ENCODE measurements around the gene DHRS12. TPM values are rescaled to one million over a fixed set of nuclear protein-coding genes. Genes with fewer than 3 reads are reported as not detected.

Gene DHRS12
- total RNA-seq, 6 experiments from 2014 or later, result 10.2 to 17.6 (median 12.4) TPM

DNA sequence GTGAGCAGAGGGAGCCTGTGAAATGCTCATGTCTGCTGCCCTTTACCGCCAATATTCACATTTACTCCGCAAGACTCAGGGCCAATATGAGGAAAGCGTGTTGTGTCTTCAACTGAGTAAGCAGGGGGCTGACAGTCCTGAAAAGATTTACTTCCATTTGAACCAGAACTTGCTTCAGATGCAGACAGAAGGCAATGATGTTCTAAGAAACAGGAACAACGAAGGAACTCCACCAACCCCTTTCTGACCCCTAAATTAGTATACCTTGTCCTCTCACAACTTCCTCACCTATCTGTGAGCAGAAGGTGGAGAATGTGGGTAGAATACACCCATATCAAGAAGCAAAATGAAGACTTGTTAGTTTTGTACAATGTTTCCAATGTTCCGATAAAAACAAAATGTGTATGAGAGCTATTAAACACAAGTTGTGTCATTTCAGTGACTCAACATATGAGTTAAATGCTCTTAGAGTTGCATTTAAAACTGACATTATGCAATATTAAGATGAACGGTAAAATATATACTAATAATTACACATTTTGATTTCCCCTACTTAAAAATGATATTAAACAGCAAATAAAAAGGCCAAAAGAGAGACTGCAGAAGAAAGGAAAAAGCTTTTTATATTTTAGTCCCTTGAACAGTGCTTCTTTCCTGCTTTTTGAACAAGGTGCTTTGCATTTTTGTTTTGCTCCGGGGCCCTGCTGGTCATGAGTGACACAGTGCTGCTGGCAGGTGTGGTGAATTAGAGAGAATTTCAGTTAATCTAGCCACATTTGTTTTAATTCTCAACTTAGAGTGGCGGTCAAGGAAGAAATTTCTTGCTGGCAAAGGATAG is 25.0 kb upstream of the DHRS12 start:
- intact Hi-C loops (cut with DNase I), result no loop called here
- no peak overlapping the region for H3K4me3 ChIP-seq
- ATAC-seq (no peak), DNase-seq (no peak)
- no peak overlapping the region for H3K27ac ChIP-seq
- no peaks in the 10 kb centered on the region for H3K36me3 ChIP-seq
- TF ChIP-seq, protein P1, sequence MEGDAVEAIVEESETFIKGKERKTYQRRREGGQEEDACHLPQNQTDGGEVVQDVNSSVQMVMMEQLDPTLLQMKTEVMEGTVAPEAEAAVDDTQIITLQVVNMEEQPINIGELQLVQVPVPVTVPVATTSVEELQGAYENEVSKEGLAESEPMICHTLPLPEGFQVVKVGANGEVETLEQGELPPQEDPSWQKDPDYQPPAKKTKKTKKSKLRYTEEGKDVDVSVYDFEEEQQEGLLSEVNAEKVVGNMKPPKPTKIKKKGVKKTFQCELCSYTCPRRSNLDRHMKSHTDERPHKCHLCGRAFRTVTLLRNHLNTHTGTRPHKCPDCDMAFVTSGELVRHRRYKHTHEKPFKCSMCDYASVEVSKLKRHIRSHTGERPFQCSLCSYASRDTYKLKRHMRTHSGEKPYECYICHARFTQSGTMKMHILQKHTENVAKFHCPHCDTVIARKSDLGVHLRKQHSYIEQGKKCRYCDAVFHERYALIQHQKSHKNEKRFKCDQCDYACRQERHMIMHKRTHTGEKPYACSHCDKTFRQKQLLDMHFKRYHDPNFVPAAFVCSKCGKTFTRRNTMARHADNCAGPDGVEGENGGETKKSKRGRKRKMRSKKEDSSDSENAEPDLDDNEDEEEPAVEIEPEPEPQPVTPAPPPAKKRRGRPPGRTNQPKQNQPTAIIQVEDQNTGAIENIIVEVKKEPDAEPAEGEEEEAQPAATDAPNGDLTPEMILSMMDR (IDR thresholded peaks at IDR 0.05), result no peak
- TF ChIP-seq POLR2A (IDR thresholded peaks at IDR 0.05), result no peak
- WGBS (ENCODE audit: insufficient coverage, low coverage, low lambda C conversion rate, missing lambda C conversion rate), result 72% methylated on average over 8 of the region's 8 CpGs
- H3K9me3 ChIP-seq, result no peaks in the 10 kb centered on the region
- H3K4me1 ChIP-seq, result no peaks in the 10 kb centered on the region
- no peaks in the 10 kb centered on the region for H3K27me3 ChIP-seq

DNA sequence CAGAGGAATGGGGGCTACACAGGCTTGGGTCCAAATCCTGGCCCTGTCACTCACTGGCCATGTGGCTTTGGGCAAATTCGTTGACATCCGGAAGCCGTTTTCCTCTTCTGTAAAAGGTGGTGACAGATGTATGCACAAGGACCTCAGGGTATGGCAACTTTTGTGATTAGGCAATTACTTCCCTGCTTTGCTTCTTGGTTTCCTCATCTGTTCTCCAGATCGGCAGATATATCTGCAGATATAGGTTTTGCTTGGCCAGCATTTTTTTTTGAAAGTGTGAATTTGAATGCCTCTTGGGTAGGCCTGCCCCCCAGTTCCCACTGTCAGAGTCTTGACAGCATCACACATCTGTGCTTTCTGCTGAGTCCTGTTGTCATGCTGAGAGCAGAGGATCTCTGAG is 23.3 kb upstream of the DHRS12 start:
- DNase-seq, result no peak
- no peaks in the 10 kb centered on the region for H3K36me3 ChIP-seq
- intact Hi-C loops (cut with DNase I), result no loop called here
- H3K27me3 ChIP-seq, result no peaks in the 10 kb centered on the region
- H3K4me1 ChIP-seq, result no peaks in the 10 kb centered on the region
- no peak overlapping the region for H3K4me3 ChIP-seq
- H3K9me3 ChIP-seq, result no peaks in the 10 kb centered on the region
- H3K27ac ChIP-seq, result no peak overlapping the region
- WGBS (ENCODE audit: insufficient coverage, low coverage, low lambda C conversion rate, missing lambda C conversion rate), result 70% methylated on average over 4 of the region's 4 CpGs
- TF ChIP-seq, protein P1 (IDR thresholded peaks at IDR 0.05), result no peak
- no peak for TF ChIP-seq POLR2A (IDR thresholded peaks at IDR 0.05)
- no peak for ATAC-seq

DNA sequence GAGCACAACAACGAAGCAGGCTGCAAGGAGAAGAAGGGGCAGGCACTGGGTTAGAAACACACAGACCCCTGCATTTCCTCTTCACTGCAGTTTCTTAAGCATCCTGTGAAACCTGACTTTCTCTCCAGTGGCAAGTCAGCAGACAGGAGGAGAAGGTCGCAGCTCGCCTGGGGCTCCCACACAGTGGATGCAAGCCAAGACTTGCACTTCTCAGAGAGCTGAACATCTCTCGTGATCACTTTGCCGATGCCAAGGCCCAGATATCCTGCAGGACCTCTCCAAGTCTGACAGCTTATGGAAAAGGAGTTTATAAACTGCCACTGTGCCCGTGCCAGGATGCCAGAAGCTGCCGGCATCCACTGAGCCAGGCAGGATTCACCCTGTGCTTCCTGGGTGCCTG is 22.6 kb upstream of the DHRS12 start:
- 60% methylated on average over 1 of the region's 7 CpGs for WGBS (ENCODE audit: insufficient coverage, low coverage, low lambda C conversion rate, missing lambda C conversion rate)
- H3K4me1 ChIP-seq, result no peaks in the 10 kb centered on the region
- H3K27me3 ChIP-seq, result no peaks in the 10 kb centered on the region
- intact Hi-C loops (cut with DNase I), result no loop called here
- no peaks in the 10 kb centered on the region for H3K9me3 ChIP-seq
- no peaks in the 10 kb centered on the region for H3K36me3 ChIP-seq
- no peak for ATAC-seq
- H3K4me3 ChIP-seq, result no peak overlapping the region
- H3K27ac ChIP-seq, result no peak overlapping the region
- no peak for DNase-seq
- no peak for TF ChIP-seq POLR2A (IDR thresholded peaks at IDR 0.05)
- TF ChIP-seq, protein P1 (IDR thresholded peaks at IDR 0.05), result no peak

DNA sequence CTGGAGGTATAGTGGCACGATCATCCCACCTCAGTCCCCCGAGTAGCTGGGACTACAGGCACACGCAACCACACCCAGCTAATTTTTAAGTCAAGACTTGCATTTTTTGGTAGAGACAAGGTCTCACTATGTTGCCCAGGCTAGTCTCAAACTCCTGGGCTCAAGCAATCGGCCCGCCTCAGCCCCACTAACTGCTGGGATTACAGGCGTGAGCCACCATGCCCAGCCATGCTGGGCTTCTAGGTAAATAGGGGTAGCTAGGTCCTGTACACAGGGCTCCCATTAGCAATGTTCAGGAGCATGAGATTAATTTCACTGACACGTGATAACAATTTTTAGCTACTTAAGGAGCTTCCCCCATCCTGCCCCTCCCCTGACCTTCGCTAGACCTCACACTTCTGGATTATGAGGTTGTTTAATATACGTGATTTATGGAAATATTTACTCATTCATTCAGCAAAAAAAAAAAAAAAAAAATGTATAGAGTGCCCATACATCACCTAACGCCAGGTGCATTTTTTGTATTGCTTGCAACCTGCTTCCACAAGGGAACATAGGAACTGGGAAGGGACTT is 21.8 kb upstream of the DHRS12 start:
- ATAC-seq (no peak), DNase-seq (no peak)
- H3K27ac ChIP-seq, result peak overlapping the region in 1 of 3 donors; percentile 16
- intact Hi-C loops (cut with DNase I), result no loop called here
- H3K4me3 ChIP-seq, result no peak overlapping the region
- no peaks in the 10 kb centered on the region for H3K4me1 ChIP-seq
- no peaks in the 10 kb centered on the region for H3K27me3 ChIP-seq
- no peak for TF ChIP-seq POLR2A (IDR thresholded peaks at IDR 0.05)
- TF ChIP-seq, protein P1 (IDR thresholded peaks at IDR 0.05), result no peak
- no peaks in the 10 kb centered on the region for H3K36me3 ChIP-seq
- H3K9me3 ChIP-seq, result no peaks in the 10 kb centered on the region
- 58% methylated on average over 7 of the region's 10 CpGs for WGBS (ENCODE audit: insufficient coverage, low coverage, low lambda C conversion rate, missing lambda C conversion rate)

Data from right lobe of liver (tissue), 6 donors.